Muscle of back (tissue), 11 donors: Measurements from ENCODE around the gene USP21. TPM values are rescaled to one million over a fixed set of nuclear protein-coding genes. Genes with fewer than 3 reads are reported as not detected.

Experiments
- DNase-seq, 3 donors: peaks; one replicate each; pipeline versions ENCODE4 v3.0.0 to v3.0.0-alpha.2; 2013
- polyA plus RNA-seq, 10 donors: library from polyadenylated mRNA; unstranded; fragments of 120-200 nt; gene quantifications; one replicate each; pipeline ENCODE4 v1.2.1, GENCODE V29; 2013; ENCODE audit not compliant: insufficient read length in 10 of 10

The USP21 gene
- polyA plus RNA-seq, 10 donors: 24.5 to 33.2 (median 27.3) TPM

- no peak for DNase-seq
Observed at GRCh38 chr1:161214369-161214768, 55.1 kb downstream of the USP21 start.

GRCh38 chr1:161215076-161215475 is 55.8 kb downstream of the USP21 start, which contains the start of gene FCER1G:
Gene FCER1G (plus strand): TSS chr1:161215295. CDS start chr1:161215322, 27 bp downstream.
- DNase-seq: no peak

Other genes starting within 250 kb of the USP21 start
- gene ITLN2, start 204.7 kb upstream of the USP21 start, polyA plus RNA-seq: under 1 TPM in 2 of 10 donors, not detected in 8; 0.24 TPM
- gene F11R, start 138.3 kb upstream of the USP21 start, polyA plus RNA-seq: 10 to 100 TPM in 9 of 10 donors, 1 to 10 TPM in 1; 8.2 to 24.1 (median 16.4) TPM
- 10 to 100 TPM; 21.1 to 31.3 (median 25.8) TPM for gene TSTD1, start 120.5 kb upstream of the USP21 start, polyA plus RNA-seq
- 10 to 100 TPM; 30.7 to 42.9 (median 34.0) TPM for gene USF1, start 113.5 kb upstream of the USP21 start, polyA plus RNA-seq
- gene ARHGAP30, start 89.6 kb upstream of the USP21 start, polyA plus RNA-seq: 10 to 100 TPM in 1 of 10 donors, 1 to 10 TPM in 9; 2.1 to 12.3 (median 2.7) TPM
- 1 to 10 TPM in 2 of 10 donors, under 1 TPM in 5, not detected in 3; 0.11 to 8.0 (median 0.18) TPM for gene NECTIN4, start 69.9 kb upstream of the USP21 start, polyA plus RNA-seq
- 1 to 10 TPM in 4 of 10 donors, under 1 TPM in 6; 0.43 to 1.8 (median 0.89) TPM for gene KLHDC9, start 61.1 kb upstream of the USP21 start, polyA plus RNA-seq
- gene PFDN2, start 41.5 kb upstream of the USP21 start, polyA plus RNA-seq: 10 to 100 TPM; 52.6 to 81.9 (median 62.9) TPM
- 10 to 100 TPM; 25.5 to 33.3 (median 29.0) TPM for gene NIT1, start 41.4 kb upstream of the USP21 start, polyA plus RNA-seq
- 10 to 100 TPM; 36.0 to 47.4 (median 44.5) TPM for gene DEDD, start 26.8 kb upstream of the USP21 start, polyA plus RNA-seq
- 100 to 1,000 TPM in 5 of 10 donors, 10 to 100 TPM in 5; 93.2 to 118 (median 101) TPM for gene UFC1, start 5.5 kb upstream of the USP21 start, polyA plus RNA-seq
- gene PPOX, start 6.9 kb downstream of the USP21 start, polyA plus RNA-seq: 10 to 100 TPM; 15.2 to 29.1 (median 19.1) TPM
- gene B4GALT3, start 18.0 kb downstream of the USP21 start, polyA plus RNA-seq: 10 to 100 TPM; 18.2 to 29.4 (median 23.3) TPM
- gene ADAMTS4, start 39.6 kb downstream of the USP21 start, polyA plus RNA-seq: 10 to 100 TPM in 8 of 10 donors, 1 to 10 TPM in 2; 6.8 to 23.6 (median 11.8) TPM
- 100 to 1,000 TPM; 115 to 160 (median 139) TPM for gene NDUFS2, start 42.9 kb downstream of the USP21 start, polyA plus RNA-seq
- 10 to 100 TPM; 14.9 to 26.2 (median 19.6) TPM for gene FCER1G, start 55.8 kb downstream of the USP21 start, polyA plus RNA-seq
- 10 to 100 TPM in 1 of 10 donors, 1 to 10 TPM in 1, under 1 TPM in 1, not detected in 7; 0.55 to 10.5 (median 2.2) TPM for gene APOA2, start 64.1 kb downstream of the USP21 start, polyA plus RNA-seq
- gene TOMM40L, start 66.6 kb downstream of the USP21 start, polyA plus RNA-seq: 10 to 100 TPM in 3 of 10 donors, 1 to 10 TPM in 7; 8.7 to 11.3 (median 9.4) TPM
- gene NR1I3, start 78.7 kb downstream of the USP21 start, polyA plus RNA-seq: 1 to 10 TPM in 3 of 10 donors, under 1 TPM in 7; 0.58 to 1.4 (median 0.75) TPM
- under 1 TPM; 0.19 to 0.63 (median 0.36) TPM for gene PCP4L1, start 99.2 kb downstream of the USP21 start, polyA plus RNA-seq
- gene MPZ, start 150.5 kb downstream of the USP21 start, polyA plus RNA-seq: 10 to 100 TPM in 9 of 10 donors, 1 to 10 TPM in 1; 9.1 to 17.8 (median 13.0) TPM
- gene SDHC, start 154.9 kb downstream of the USP21 start, polyA plus RNA-seq: 100 to 1,000 TPM; 120 to 148 (median 133) TPM
- gene CFAP126, start 208.4 kb downstream of the USP21 start, polyA plus RNA-seq: 1 to 10 TPM in 4 of 10 donors, under 1 TPM in 5, not detected in 1; 0.31 to 2.0 (median 0.50) TPM